WTC11 (cell line): ENCODE results near the gene TMEM238. TPM values are rescaled to one million over a fixed set of nuclear protein-coding genes. Genes with fewer than 3 reads are reported as not detected.
"Not testable (repeated sequence)": the region's sequence is repeated elsewhere in the genome, so short reads cannot be mapped to it uniquely, and the experiment has no call there.

ENCODE experiments used
- ATAC-seq: fragments of 200-7000 bp; cut with Tn5 transposase; 2 replicates; pipeline ENCODE4 v1.10.0; 2021; ENCODE audit warnings: mild to moderate bottlenecking, moderate library complexity
- CTCF ChIA-PET: fragments of 300-600 bp; sonication (Branson Sonifier 250); formaldehyde crosslinking; loops from one replicate; lab custom pipeline; 2021; ENCODE audit warnings: antibody characterized with exemption; lab: Charles Lee
- POLR2A ChIA-PET: fragments of 350-600 bp; sonication (Branson Sonifier 250); formaldehyde crosslinking; loops from one replicate; lab custom pipeline; 2021; ENCODE audit warnings: antibody characterized with exemption; lab: Charles Lee
- DNase-seq: peaks from one replicate; pipeline ENCODE4 v3.0.0; 2021; ENCODE audit warnings: low spot score
- H3K27ac Mint-ChIP-seq: 2 replicates; pipeline ENCODE4 v1.8.0; 2021; ENCODE audit warnings: mixed read lengths
- H3K27me3 Mint-ChIP-seq: 2 replicates; pipeline ENCODE4 v1.8.0; 2021; ENCODE audit warnings: low read depth, mild to moderate bottlenecking, moderate library complexity, mixed read lengths
- H3K36me3 Mint-ChIP-seq: 2 replicates; pipeline ENCODE4 v1.8.0; 2021; ENCODE audit warnings: mixed read lengths
- H3K4me1 Mint-ChIP-seq: 2 replicates; pipeline ENCODE4 v1.8.0; 2022; ENCODE audit warnings: mixed read lengths
- H3K4me3 Mint-ChIP-seq: 2 replicates; pipeline ENCODE4 v1.8.0; 2021; ENCODE audit warnings: mild to moderate bottlenecking, moderate library complexity, mixed read lengths
- H3K9me3 Mint-ChIP-seq: 2 replicates; pipeline ENCODE4 v1.8.0; 2021; ENCODE audit warnings: mixed read lengths
- ATF3 ChIP-seq: sonication (generic); formaldehyde crosslinking; conservative IDR thresholded peaks from 2 replicates; pipeline ENCODE4 v1.8.1; 2022; ENCODE audit warnings: mild to moderate bottlenecking, missing genetic modification reagents
- CREM ChIP-seq: sonication (generic); formaldehyde crosslinking; IDR thresholded peaks from 2 replicates; pipeline ENCODE4 v1.8.1; 2022; ENCODE audit warnings: mild to moderate bottlenecking, missing genetic modification reagents, moderate library complexity
- E2F4 ChIP-seq: sonication (generic); formaldehyde crosslinking; IDR thresholded peaks from 2 replicates; pipeline ENCODE4 v1.8.1; 2022; ENCODE audit warnings: low read depth, mild to moderate bottlenecking, moderate library complexity, missing genetic modification reagents, borderline replicate concordance
- E2F5 ChIP-seq: sonication (generic); formaldehyde crosslinking; IDR thresholded peaks from 2 replicates; pipeline ENCODE4 v1.8.1; 2022; ENCODE audit warnings: mild to moderate bottlenecking, moderate library complexity, missing genetic modification reagents
- FOXP1 ChIP-seq: sonication (generic); formaldehyde crosslinking; IDR thresholded peaks from 2 replicates; pipeline ENCODE4 v1.8.0; 2022; ENCODE audit warnings: missing genetic modification reagents, mild to moderate bottlenecking, moderate library complexity, borderline replicate concordance
- GRHL2 ChIP-seq: fragments of 250-450 bp; sonication (Bioruptor Pico); IDR thresholded peaks from 2 replicates; pipeline ENCODE4 v1.8.0; 2022; ENCODE audit warnings: mild to moderate bottlenecking, moderate library complexity; ENCODE audit not compliant: insufficient replicate concordance, severe bottlenecking
- IRF1 ChIP-seq: sonication (generic); formaldehyde crosslinking; IDR thresholded peaks from 2 replicates; pipeline ENCODE4 v1.8.0; 2023; ENCODE audit warnings: missing genetic modification reagents
- MXD4 ChIP-seq: fragments of 250-450 bp; sonication (Bioruptor Pico); IDR thresholded peaks from 2 replicates; pipeline ENCODE4 v1.8.0; 2021; ENCODE audit warnings: mild to moderate bottlenecking, moderate library complexity, borderline replicate concordance
- MYBL2 ChIP-seq: sonication (generic); formaldehyde crosslinking; IDR thresholded peaks from 2 replicates; pipeline ENCODE4 v1.8.1; 2023; ENCODE audit warnings: mild to moderate bottlenecking, moderate library complexity, missing genetic modification reagents
- NFATC4 ChIP-seq: fragments of 250-450 bp; sonication (Bioruptor Pico); IDR thresholded peaks from 2 replicates; pipeline ENCODE4 v1.9.0; 2021; ENCODE audit warnings: mild to moderate bottlenecking
- NR2C2 ChIP-seq: sonication (generic); formaldehyde crosslinking; IDR thresholded peaks from 2 replicates; pipeline ENCODE4 v1.8.0; 2022; ENCODE audit warnings: mild to moderate bottlenecking, missing genetic modification reagents
- PRDM15 ChIP-seq: sonication (generic); formaldehyde crosslinking; IDR thresholded peaks from 2 replicates; pipeline ENCODE4 v1.8.0; 2022; ENCODE audit warnings: missing genetic modification reagents
- SMAD3 ChIP-seq: sonication (generic); formaldehyde crosslinking; IDR thresholded peaks from 2 replicates; pipeline ENCODE4 v1.8.0; 2022; ENCODE audit warnings: missing genetic modification reagents, mild to moderate bottlenecking, borderline replicate concordance
- TCF7 ChIP-seq: sonication (generic); formaldehyde crosslinking; IDR thresholded peaks from 2 replicates; pipeline ENCODE4 v1.8.0; 2022; ENCODE audit warnings: mild to moderate bottlenecking, low read depth, missing genetic modification reagents, moderate library complexity
- TEAD4 ChIP-seq: sonication (generic); formaldehyde crosslinking; IDR thresholded peaks from 2 replicates; pipeline ENCODE4 v1.8.0; 2022; ENCODE audit warnings: mild to moderate bottlenecking, missing genetic modification reagents
- TP53 ChIP-seq: sonication (generic); formaldehyde crosslinking; IDR thresholded peaks from 2 replicates; pipeline ENCODE4 v1.8.1; 2023; ENCODE audit warnings: mild to moderate bottlenecking, missing genetic modification reagents
- ZNF121 ChIP-seq: sonication (generic); formaldehyde crosslinking; IDR thresholded peaks from 2 replicates; pipeline ENCODE4 v1.8.0; 2023; ENCODE audit warnings: missing genetic modification reagents
- ZNF138 ChIP-seq: sonication (generic); formaldehyde crosslinking; conservative IDR thresholded peaks from 2 replicates; pipeline ENCODE4 v1.8.1; 2022; ENCODE audit warnings: mild to moderate bottlenecking, moderate library complexity, missing genetic modification reagents
- ZNF219 ChIP-seq: sonication (generic); formaldehyde crosslinking; IDR thresholded peaks from 2 replicates; pipeline ENCODE4 v1.8.0; 2023; ENCODE audit warnings: missing genetic modification reagents, mild to moderate bottlenecking, borderline replicate concordance
- ZNF232 ChIP-seq: sonication (generic); formaldehyde crosslinking; IDR thresholded peaks from 2 replicates; pipeline ENCODE4 v1.8.0; 2022; ENCODE audit warnings: mild to moderate bottlenecking, missing genetic modification reagents
- ZNF317 ChIP-seq: sonication (generic); formaldehyde crosslinking; IDR thresholded peaks from 2 replicates; pipeline ENCODE4 v1.8.1; 2023; ENCODE audit warnings: low read depth, mild to moderate bottlenecking, moderate library complexity, missing genetic modification reagents, borderline replicate concordance
- ZNF671 ChIP-seq: fragments of 250-450 bp; sonication (Bioruptor Pico); IDR thresholded peaks from 2 replicates; pipeline ENCODE4 v1.8.0; 2021; ENCODE audit warnings: mild to moderate bottlenecking
- total RNA-seq: library from RNA; stranded (reverse); gene quantifications from 3 replicates; pipeline ENCODE4 v1.2.3, GENCODE V29; 2021

Gene TMEM238
- total RNA-seq, 1 experiment from 2014 or later: 8.3 TPM

GRCh38 chr19:55423225-55424005 lies 39.3 kb upstream of the TMEM238 start:
- no peak for TF ChIP-seq FOXP1
- TF ChIP-seq ZNF121 (CRISPR knock-in tag): no peak
- TF ChIP-seq E2F5 (CRISPR knock-in tag): no peak
- no peak for TF ChIP-seq IRF1 (CRISPR knock-in tag)
- no peak for TF ChIP-seq ATF3 (CRISPR knock-in tag)
- no peak for TF ChIP-seq ZNF671 (CRISPR knock-in tag)
- TF ChIP-seq E2F4: no peak
- no peak for TF ChIP-seq PRDM15 (CRISPR knock-in tag)
- TF ChIP-seq NR2C2 (CRISPR knock-in tag): no peak
- TF ChIP-seq ZNF232 (CRISPR knock-in tag): no peak
- no peak for TF ChIP-seq TEAD4 (CRISPR knock-in tag)
- Mint-ChIP-seq H3K27me3 (peaks cover 71% of the 10 kb centered on the region), H3K9me3 (no peaks in the 10 kb centered on the region), H3K4me1 (no peaks in the 10 kb centered on the region; the same call in 1 of the 2 replicates), H3K4me3 (no peak overlapping the region), H3K36me3 (no peaks in the 10 kb centered on the region), H3K27ac (no peak overlapping the region)
- ChIA-PET POLR2A (interaction anchor here (0.6 kb wide), 2 partner anchors 12 to 206 kb away, joined by 3 read pairs; no protein-coding TSS in a partner anchor), CTCF (interaction anchor here (0.6 to 1.0 kb wide), 3 partner anchors 30 to 209 kb away, joined by 3 read pairs; partner anchors contain the start of gene KMT5C)
- ATAC-seq: no peak
- DNase-seq: no peak

- H3K4me1 Mint-ChIP-seq, POLR2A ChIA-PET, H3K9me3 Mint-ChIP-seq, H3K4me3 Mint-ChIP-seq, H3K36me3 Mint-ChIP-seq, ATAC-seq, DNase-seq, H3K27ac Mint-ChIP-seq: not testable (repeated sequence)
- CTCF ChIA-PET: interaction anchor here (0.6 kb wide), 1 partner anchor 261 kb away, joined by 4 read pairs; no protein-coding TSS in a partner anchor
- H3K27me3 Mint-ChIP-seq: peaks cover 77% of the 10 kb centered on the region
Measured at GRCh38 chr19:55421281-55421680, 37.2 kb upstream of the TMEM238 start.

GRCh38 chr19:55419624-55420236 lies 35.6 kb upstream of the TMEM238 start:
- Mint-ChIP-seq H3K9me3 (no peaks in the 10 kb centered on the region), H3K4me3 (no peak overlapping the region), H3K27me3 (peaks cover 76% of the 10 kb centered on the region), H3K36me3 (no peaks in the 10 kb centered on the region), H3K27ac (no peak overlapping the region), H3K4me1 (peaks cover 2% of the 10 kb centered on the region)
- TF ChIP-seq TCF7 (CRISPR knock-in tag): no peak
- TF ChIP-seq ATF3 (CRISPR knock-in tag): no peak
- TF ChIP-seq TP53 (CRISPR knock-in tag): no peak
- TF ChIP-seq GRHL2 (CRISPR knock-in tag): no peak
- TF ChIP-seq ZNF219: no peak
- no peak for TF ChIP-seq NFATC4 (CRISPR knock-in tag)
- TF ChIP-seq ZNF317 (CRISPR knock-in tag): no peak
- TF ChIP-seq CREM (CRISPR knock-in tag): no peak
- no peak for TF ChIP-seq SMAD3
- no peak for TF ChIP-seq MXD4
- no peak for TF ChIP-seq MYBL2 (CRISPR knock-in tag)
- TF ChIP-seq TEAD4 (CRISPR knock-in tag): no peak
- TF ChIP-seq ZNF138 (CRISPR knock-in tag): no peak
- ChIA-PET CTCF (interaction anchor here (0.9 to 3.2 kb wide), 7 partner anchors 8 to 331 kb away, joined by 3 to 16 read pairs (median 5); partner anchors contain the start of gene ISOC2), POLR2A (interaction anchor here (0.5 to 0.6 kb wide), 2 partner anchors 11 to 27 kb away, joined by 3 to 5 read pairs; no protein-coding TSS in a partner anchor)
- ATAC-seq: peak; percentile 55
- DNase-seq: peak; percentile 22
